Suprapubic skin (tissue), 4 donors: Measurements from ENCODE around the gene CISTR. TPM values are rescaled to one million over a fixed set of nuclear protein-coding genes. Genes with fewer than 3 reads are reported as not detected.
A peak's percentile ranks its signal among the peaks of the same experiment; 100 is the strongest.

Experiments used
- DNase-seq, 2 donors: peaks; one replicate each; pipeline ENCODE4 v3.0.0-alpha.2; 2019; ENCODE audit warnings: low spot score in 2 of 2
- H3K27ac ChIP-seq: fragments of 200-600 bp; sonication (generic); one replicate; pipeline ENCODE4 v1.5.1; 2019
- H3K27me3 ChIP-seq: fragments of 200-600 bp; sonication (generic); one replicate; pipeline ENCODE4 v1.5.1; 2019
- H3K36me3 ChIP-seq: fragments of 200-600 bp; sonication (generic); one replicate; pipeline ENCODE4 v1.5.1; 2019
- H3K4me1 ChIP-seq: fragments of 200-600 bp; sonication (generic); one replicate; pipeline ENCODE4 v1.5.1; 2019
- H3K4me3 ChIP-seq: fragments of 200-600 bp; sonication (generic); one replicate; pipeline ENCODE4 v1.5.1; 2019; ENCODE audit warnings: mild to moderate bottlenecking
- H3K9me3 ChIP-seq: fragments of 200-600 bp; sonication (generic); one replicate; pipeline ENCODE4 v1.5.1; 2019
- EP300 ChIP-seq: sonication (generic); formaldehyde crosslinking; IDR thresholded peaks from one replicate; pipeline ENCODE4 v1.6.1; 2017; ENCODE audit warnings: antibody characterized with exemption
- POLR2A ChIP-seq, 2 donors: fragments of 450-650 bp; IDR thresholded peaks; one replicate each; pipeline ENCODE4 v1.6.1; 2017; ENCODE audit warnings: antibody characterized with exemption in 2 of 2, mild to moderate bottlenecking in 2 of 2, moderate library complexity in 2 of 2
- POLR2AphosphoS5 ChIP-seq, 3 donors: sonication (generic); formaldehyde crosslinking; IDR thresholded peaks; one replicate each; pipeline ENCODE4 v1.6.1; 2017; ENCODE audit warnings: antibody characterized with exemption in 3 of 3
- WGBS: methylation state at CpG from one replicate; pipeline ENCODE4 v1.1.5; 2018; 5-methylcytosine and 5-hydroxymethylcytosine counted together
- total RNA-seq, 4 donors: library from RNA; depleted of rRNA; stranded (reverse); fragments of >200 nt; gene quantifications; one replicate each; pipeline ENCODE4 v1.1.0, GENCODE V29; 2016
- TF ChIP-seq, protein P1 (sequence below), 2 donors: fragments of 200-600 bp in 1 of 2; fragments of 450-650 bp in 1 of 2; sonication (generic) in 1 of 2; IDR thresholded peaks; one replicate each; pipeline ENCODE4 v1.5.1; 2016 to 2019; ENCODE audit warnings: antibody characterized with exemption in 2 of 2, mild to moderate bottlenecking in 1 of 2, moderate library complexity in 1 of 2

CISTR gene
- total RNA-seq, 4 donors from 2014 or later, result not detected

DNA sequence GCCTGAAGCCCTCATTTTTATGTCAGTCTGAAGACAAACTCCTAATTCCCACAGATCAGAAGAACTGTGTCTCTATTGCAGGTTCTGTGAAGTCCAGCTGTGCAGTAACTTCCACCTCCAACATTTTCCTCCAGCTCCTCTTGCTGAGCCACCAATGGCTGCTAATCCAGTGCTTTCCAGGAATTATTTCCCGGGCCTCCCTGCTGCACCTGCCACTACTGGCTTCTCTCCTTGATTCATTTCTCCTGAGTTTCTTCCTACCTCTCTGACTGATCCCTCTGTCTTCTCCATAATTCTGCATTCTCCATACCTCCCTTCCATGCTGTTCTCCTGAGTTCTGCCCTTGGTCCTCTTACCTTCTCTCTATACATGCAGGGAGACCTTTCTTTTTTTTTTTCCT lies 45.7 kb downstream of the CISTR start:
- 47% methylated on average over 1 of the region's 1 CpG for WGBS

DNA sequence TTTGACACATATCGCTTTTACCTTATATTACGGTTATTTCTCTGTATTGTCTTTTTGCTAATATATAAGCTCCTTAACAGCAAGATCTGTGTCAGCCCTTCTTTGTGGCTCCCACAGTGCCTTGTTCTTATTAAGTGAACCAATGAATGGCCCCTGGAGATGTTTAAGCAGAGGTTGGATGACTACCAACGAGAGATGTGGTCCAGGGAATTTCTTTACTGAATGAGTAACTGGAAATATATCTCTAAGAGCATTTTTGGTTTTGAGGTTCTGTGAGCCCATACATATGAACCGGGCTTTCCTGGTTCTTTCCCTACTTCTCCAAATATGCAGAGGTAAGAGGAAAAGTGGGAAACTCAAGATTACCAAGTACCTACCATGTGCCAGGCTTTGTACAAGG lies 48.0 kb downstream of the CISTR start:
- TF ChIP-seq EP300 (no peak), POLR2A (IDR thresholded peaks at IDR 0.05) (no peak)
- DNase-seq, result no peak
- WGBS, result 79% methylated on average over 4 of the region's 4 CpGs

More for the DNA sequence above, 45.7 kb downstream of the CISTR start:
- Histone ChIP-seq H3K9me3 (no peaks in the 10 kb centered on the region), H3K36me3 (no peaks in the 10 kb centered on the region), H3K27me3 (peaks cover 23% of the 10 kb centered on the region), H3K27ac (no peak overlapping the region), H3K4me3 (no peak overlapping the region), H3K4me1 (no peaks in the 10 kb centered on the region)
- TF ChIP-seq POLR2A (IDR thresholded peaks at IDR 0.05) (no peak), EP300 (no peak), POLR2AphosphoS5 (IDR thresholded peaks at IDR 0.05) (no peak)
- TF ChIP-seq, protein P1, sequence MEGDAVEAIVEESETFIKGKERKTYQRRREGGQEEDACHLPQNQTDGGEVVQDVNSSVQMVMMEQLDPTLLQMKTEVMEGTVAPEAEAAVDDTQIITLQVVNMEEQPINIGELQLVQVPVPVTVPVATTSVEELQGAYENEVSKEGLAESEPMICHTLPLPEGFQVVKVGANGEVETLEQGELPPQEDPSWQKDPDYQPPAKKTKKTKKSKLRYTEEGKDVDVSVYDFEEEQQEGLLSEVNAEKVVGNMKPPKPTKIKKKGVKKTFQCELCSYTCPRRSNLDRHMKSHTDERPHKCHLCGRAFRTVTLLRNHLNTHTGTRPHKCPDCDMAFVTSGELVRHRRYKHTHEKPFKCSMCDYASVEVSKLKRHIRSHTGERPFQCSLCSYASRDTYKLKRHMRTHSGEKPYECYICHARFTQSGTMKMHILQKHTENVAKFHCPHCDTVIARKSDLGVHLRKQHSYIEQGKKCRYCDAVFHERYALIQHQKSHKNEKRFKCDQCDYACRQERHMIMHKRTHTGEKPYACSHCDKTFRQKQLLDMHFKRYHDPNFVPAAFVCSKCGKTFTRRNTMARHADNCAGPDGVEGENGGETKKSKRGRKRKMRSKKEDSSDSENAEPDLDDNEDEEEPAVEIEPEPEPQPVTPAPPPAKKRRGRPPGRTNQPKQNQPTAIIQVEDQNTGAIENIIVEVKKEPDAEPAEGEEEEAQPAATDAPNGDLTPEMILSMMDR (IDR thresholded peaks at IDR 0.05), result no peak
- no peak for DNase-seq

DNA sequence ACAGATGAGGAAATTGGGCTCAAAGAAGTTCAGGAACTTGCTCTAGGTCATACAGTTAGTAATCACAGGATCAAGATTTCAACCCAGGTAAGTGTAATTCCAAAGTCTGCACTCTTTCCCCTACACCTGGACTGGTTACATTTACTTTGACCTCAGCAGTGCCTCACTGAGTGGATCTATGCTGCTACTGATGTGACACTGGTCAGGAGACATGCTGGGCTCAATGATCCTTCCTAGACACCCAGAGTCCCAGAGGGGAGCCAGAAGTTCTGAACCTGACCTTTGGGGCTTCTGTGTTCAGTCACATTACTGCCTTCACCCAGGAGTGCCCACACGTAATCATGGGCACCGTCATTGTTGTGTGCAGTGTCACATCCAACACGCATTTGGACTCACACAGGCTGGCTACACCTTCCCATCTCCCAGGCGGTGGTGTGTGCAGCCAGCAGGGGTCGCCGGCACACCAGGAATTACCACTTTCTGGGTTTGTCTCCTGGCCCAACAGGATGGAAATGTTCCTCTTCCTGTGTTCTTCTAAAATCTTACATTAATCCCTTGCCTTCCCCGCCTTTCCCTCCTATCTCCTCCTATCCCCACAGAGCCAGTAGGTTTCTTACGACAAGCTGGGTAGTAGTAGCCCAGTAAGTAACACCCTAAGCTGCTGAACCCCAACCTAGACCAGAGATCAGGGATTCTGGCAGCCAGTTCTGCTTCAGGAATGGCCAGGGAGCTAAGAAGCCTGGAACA lies 50.1 kb downstream of the CISTR start:
- no peak overlapping the region for H3K4me3 ChIP-seq
- peak; percentile 89 to 90 for DNase-seq
- H3K36me3 ChIP-seq, result no peaks in the 10 kb centered on the region
- peaks cover 10% of the 10 kb centered on the region for H3K4me1 ChIP-seq
- H3K27ac ChIP-seq, result no peak overlapping the region
- 3% methylated on average over 8 of the region's 8 CpGs for WGBS
- no peaks in the 10 kb centered on the region for H3K9me3 ChIP-seq
- no peak for TF ChIP-seq POLR2AphosphoS5 (IDR thresholded peaks at IDR 0.05)
- TF ChIP-seq EP300, result no peak
- TF ChIP-seq, protein P1 (IDR thresholded peaks at IDR 0.05), result peak; percentile 81 to 89
- H3K27me3 ChIP-seq, result peaks cover 62% of the 10 kb centered on the region

More for the DNA sequence above, 48.0 kb downstream of the CISTR start:
- no peak overlapping the region for H3K27ac ChIP-seq
- H3K4me1 ChIP-seq, result no peaks in the 10 kb centered on the region
- no peak overlapping the region for H3K4me3 ChIP-seq
- H3K9me3 ChIP-seq, result no peaks in the 10 kb centered on the region
- peaks cover 43% of the 10 kb centered on the region for H3K27me3 ChIP-seq
- H3K36me3 ChIP-seq, result no peaks in the 10 kb centered on the region

DNA sequence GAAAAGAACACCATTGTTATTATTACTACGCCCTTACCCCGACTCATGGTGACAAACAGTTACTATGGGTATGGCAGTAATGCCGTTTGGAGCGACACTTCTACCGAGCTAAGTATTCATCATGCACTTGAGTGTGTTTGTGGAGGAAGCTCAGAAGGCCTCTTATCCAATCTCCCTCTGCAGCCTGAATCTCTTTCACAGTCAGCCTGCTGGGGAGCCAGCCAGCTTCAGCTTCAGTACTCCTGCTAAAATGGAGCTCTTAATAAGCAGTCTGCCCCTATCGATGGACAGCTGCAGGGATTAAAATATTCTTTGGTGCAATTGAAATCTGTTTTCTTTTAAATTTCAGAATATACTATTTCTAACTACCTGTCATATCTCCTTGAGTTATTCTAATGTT lies 51.2 kb downstream of the CISTR start:
- no peaks in the 10 kb centered on the region for H3K9me3 ChIP-seq
- DNase-seq, result no peak
- H3K27me3 ChIP-seq, result peaks cover 69% of the 10 kb centered on the region
- WGBS, result 70% methylated on average over 6 of the region's 6 CpGs
- H3K36me3 ChIP-seq, result no peaks in the 10 kb centered on the region
- TF ChIP-seq EP300 (no peak), POLR2A (IDR thresholded peaks at IDR 0.05) (no peak), POLR2AphosphoS5 (IDR thresholded peaks at IDR 0.05) (no peak)
- TF ChIP-seq, protein P1 (IDR thresholded peaks at IDR 0.05), result no peak
- H3K27ac ChIP-seq, result no peak overlapping the region
- H3K4me3 ChIP-seq, result no peak overlapping the region
- H3K4me1 ChIP-seq, result peaks cover 21% of the 10 kb centered on the region

DNA sequence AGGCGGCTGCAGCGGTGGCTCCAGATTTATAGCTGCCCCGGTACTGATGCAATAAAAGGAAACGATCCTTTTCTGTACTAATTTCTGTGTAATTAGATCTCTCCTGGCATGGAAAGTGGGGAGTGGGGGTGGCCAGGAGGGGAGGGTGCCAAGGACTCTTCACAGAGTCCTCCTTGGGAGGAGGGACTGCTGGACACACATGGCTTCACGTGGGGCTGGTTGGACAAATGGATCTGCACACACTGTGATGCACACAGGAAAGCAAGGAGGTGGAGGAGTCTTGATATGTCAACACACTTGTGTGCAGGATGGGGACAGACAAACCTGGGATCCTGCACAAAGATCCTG lies 52.1 kb downstream of the CISTR start:
- WGBS, result 51% methylated on average over 5 of the region's 5 CpGs
- Histone ChIP-seq H3K9me3 (no peaks in the 10 kb centered on the region), H3K27me3 (peaks cover 69% of the 10 kb centered on the region), H3K36me3 (no peaks in the 10 kb centered on the region), H3K27ac (no peak overlapping the region), H3K4me1 (peaks cover 27% of the 10 kb centered on the region), H3K4me3 (no peak overlapping the region)
- TF ChIP-seq POLR2A (IDR thresholded peaks at IDR 0.05), result no peak
- TF ChIP-seq, protein P1 (IDR thresholded peaks at IDR 0.05), result no peak
- TF ChIP-seq POLR2AphosphoS5 (IDR thresholded peaks at IDR 0.05), result no peak
- TF ChIP-seq EP300, result no peak
- DNase-seq, result no peak
